ENCODE measurements around the gene XPC.
A peak's percentile ranks its signal among the peaks of the same experiment; 100 is the strongest.

XPC gene

DNA sequence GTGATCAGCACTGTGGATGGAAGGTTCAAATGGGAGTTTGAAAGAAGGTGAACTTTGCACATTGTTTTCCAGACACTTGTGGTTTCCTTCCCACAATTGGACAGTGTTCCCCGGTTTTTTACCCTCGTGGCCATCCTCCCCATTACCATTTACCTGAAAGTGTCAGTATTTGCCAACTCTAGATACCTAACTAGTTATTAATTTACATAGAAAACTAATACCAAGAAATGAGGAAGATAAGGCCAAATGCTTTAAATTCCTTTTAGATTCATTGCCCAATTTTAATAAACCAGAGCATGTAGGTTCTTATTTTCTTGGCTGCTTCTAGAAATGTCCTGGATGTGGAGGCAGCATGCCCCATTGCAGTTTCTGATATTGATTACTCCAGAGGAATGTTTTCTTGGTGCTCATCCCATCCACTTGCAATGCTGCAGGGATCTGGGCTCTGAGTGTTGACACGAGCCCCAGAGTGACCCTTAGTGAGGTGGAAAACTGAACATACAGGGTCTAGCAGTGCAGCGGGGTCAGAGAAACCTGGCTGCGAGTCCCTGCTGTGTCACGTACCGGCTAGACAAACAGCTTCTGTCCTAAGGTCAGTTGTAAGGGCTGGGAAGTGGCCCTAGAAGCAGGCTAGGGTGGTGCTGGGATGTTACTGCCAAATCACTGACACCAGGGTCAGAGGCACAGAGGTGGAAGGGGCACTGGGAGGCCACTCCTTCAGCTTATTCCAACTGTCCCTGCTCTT, 23.7 kb upstream of the XPC start:
- DNase-seq (ENCODE audit: low spot score in 2 of 2) = no peak
- Mint-ChIP-seq H3K27me3 (no peaks in the 10 kb centered on the region), H3K9me3 (no peaks in the 10 kb centered on the region), H3K4me1 (peaks cover 4% of the 10 kb centered on the region), H3K36me3 (peaks cover 14% of the 10 kb centered on the region), H3K27ac (no peak overlapping the region), H3K4me3 (no peak overlapping the region)
- no peak for ATAC-seq (ENCODE audit: low read depth)

GRCh38 chr3:14200841-14201240, 22.4 kb upstream of the XPC start:
- no peaks in the 10 kb centered on the region for H3K27me3 Mint-ChIP-seq
- peaks cover 4% of the 10 kb centered on the region for H3K4me1 Mint-ChIP-seq
- no peak overlapping the region for H3K27ac Mint-ChIP-seq
- H3K9me3 Mint-ChIP-seq = no peaks in the 10 kb centered on the region
- peaks cover 16% of the 10 kb centered on the region for H3K36me3 Mint-ChIP-seq
- H3K4me3 Mint-ChIP-seq = no peak overlapping the region
- DNase-seq (ENCODE audit: low spot score in 2 of 2) (no peak), ATAC-seq (ENCODE audit: low read depth) (no peak)

DNA sequence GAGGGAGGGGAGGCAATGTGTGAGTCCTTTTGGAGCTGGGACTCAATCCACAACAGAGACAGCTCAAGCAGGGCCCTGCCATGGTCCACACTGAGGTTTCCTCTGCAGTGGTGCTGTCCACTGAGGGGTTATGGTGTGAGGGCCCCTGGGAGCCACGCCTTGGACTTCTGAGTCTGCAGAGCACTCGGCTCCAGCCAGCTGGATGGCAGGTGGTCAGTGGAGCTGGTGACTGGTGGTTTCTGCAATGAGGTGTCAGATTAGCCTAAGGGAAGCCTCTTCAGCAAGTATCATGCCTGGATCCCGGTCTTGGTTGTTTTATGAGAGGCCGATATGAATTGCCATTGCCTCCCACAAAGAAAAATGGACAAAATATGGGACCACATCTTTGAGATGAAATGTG, 21.9 kb upstream of the XPC start:
- no peak overlapping the region for H3K4me3 Mint-ChIP-seq
- peaks cover 16% of the 10 kb centered on the region for H3K36me3 Mint-ChIP-seq
- H3K27me3 Mint-ChIP-seq = no peaks in the 10 kb centered on the region
- H3K27ac Mint-ChIP-seq = no peak overlapping the region
- no peaks in the 10 kb centered on the region for H3K9me3 Mint-ChIP-seq
- ATAC-seq (ENCODE audit: low read depth) (no peak), DNase-seq (ENCODE audit: low spot score in 2 of 2) (no peak)
- H3K4me1 Mint-ChIP-seq = peaks cover 4% of the 10 kb centered on the region

DNA sequence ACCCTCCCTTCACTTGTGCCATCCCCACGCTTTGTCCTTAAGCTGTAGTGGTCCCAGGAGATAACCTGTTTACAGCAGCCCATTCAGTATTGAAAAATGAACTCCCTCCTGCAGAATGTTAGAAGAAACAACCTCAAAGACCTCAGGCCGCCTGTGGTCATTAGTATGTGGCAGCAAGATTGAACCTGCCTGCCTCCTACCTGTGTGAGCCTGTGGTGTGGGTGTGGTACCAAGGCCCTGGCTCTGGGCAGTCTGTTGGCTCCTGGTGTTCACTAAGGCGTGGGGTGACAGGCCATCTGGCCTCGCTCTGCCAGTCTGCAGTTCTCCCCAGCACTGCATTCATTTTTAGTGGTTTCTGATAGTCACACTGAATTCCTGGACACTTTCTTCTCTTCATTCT, 21.2 kb upstream of the XPC start:
- Mint-ChIP-seq H3K4me1 (peaks cover 4% of the 10 kb centered on the region), H3K27ac (no peak overlapping the region), H3K27me3 (no peaks in the 10 kb centered on the region), H3K36me3 (peaks cover 18% of the 10 kb centered on the region), H3K9me3 (no peaks in the 10 kb centered on the region), H3K4me3 (no peak overlapping the region)
- no peak for ATAC-seq (ENCODE audit: low read depth)
- no peak for DNase-seq (ENCODE audit: low spot score in 2 of 2)

DNA sequence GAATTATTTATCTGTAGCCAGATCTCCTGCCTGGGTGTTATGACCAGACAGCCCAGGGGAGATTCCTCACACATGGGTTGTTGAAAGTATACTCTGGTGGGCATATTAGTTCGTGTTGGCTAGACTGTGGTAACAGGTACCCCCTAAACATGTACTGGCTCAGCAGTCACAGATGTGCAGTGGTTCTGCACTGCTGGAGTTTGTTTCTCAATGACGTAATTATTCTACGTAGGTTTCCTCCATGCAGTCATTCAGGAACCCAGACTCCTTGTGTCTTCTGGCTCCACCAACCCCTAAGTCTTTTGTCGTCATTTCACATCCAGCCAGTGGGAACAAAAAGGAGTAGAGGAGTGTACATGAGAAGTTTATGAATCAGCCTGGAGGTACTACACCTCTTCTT, 16.5 kb upstream of the XPC start:
- peaks cover 19% of the 10 kb centered on the region for H3K4me1 Mint-ChIP-seq
- no peak for DNase-seq (ENCODE audit: low spot score in 2 of 2)
- peaks cover 33% of the 10 kb centered on the region for H3K36me3 Mint-ChIP-seq
- peak; percentile 67 for ATAC-seq (ENCODE audit: low read depth)
- no peak overlapping the region for H3K27ac Mint-ChIP-seq
- H3K4me3 Mint-ChIP-seq = no peak overlapping the region
- H3K9me3 Mint-ChIP-seq = no peaks in the 10 kb centered on the region
- no peaks in the 10 kb centered on the region for H3K27me3 Mint-ChIP-seq

DNA sequence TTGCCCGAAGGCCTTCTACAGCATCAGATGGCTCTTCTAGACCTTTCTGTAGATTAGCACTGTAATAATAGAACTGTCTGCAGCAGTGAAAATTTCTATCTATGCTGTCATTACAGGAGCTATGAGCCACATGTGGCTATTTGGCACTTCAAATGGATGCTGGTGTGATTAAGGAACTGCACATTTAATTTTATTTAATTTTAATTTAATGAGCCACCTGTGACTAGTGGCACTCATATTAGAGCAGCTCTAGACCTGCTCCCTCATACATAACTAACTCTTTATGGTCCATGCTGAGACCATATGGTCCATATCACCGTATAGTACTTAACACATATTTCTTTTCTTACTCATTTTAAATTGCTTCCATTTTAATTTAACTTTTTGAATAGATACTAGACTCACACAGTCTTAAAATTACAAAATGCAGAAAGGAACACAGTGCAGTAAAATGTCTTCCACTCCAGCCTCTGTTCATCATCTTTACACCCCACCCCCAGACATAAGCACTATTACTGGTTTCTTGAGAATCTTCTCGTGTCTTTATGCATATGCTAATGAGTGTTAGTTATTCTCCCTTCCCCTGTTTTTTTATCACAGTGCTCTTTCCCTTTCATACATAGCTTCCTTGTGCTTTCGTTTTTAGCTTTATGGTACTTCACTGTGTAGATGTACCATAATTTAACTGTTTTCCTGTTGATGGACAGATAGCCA, 9.8 kb upstream of the XPC start:
- Mint-ChIP-seq H3K4me1 (peaks cover 29% of the 10 kb centered on the region), H3K4me3 (no peak overlapping the region), H3K9me3 (no peaks in the 10 kb centered on the region), H3K36me3 (peaks cover 49% of the 10 kb centered on the region), H3K27me3 (no peaks in the 10 kb centered on the region), H3K27ac (peak overlapping the region; percentile 10)
- ATAC-seq (ENCODE audit: low read depth) (no peak), DNase-seq (ENCODE audit: low spot score in 2 of 2) (no peak)

- Mint-ChIP-seq H3K27me3 (no peaks in the 10 kb centered on the region), H3K4me1 (peaks cover 30% of the 10 kb centered on the region)
- no peak for ATAC-seq (ENCODE audit: low read depth)
Measured at GRCh38 chr3:14186854-14187458, 8.6 kb upstream of the XPC start.

DNA sequence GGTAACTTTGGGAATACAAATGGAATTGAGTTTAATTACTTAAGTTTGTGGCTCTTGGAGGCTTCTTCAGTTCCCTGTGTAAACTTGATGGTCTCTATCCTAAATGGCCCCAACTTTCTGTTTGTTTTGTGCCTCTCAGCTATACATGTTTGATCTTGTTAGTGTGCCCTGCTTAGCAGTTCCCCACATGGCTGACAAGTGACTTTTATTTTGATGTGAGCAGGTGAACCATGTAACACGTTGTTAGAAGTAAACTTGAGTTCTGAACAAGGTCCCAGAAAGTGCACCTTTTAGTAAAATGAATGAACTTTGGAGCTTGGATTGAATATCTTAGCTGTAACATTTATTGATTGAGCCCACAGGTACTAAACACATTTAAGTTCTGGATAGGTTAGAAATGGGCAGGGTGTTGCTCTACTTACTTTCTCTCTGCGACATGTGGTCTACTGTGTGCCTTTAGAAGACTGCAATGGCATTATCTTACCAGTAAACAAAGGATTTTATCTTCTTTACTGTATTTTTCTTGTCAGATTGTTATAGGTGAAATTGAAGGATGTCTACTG, 4.7 kb upstream of the XPC start:
- Mint-ChIP-seq H3K4me3 (no peak overlapping the region), H3K27ac (no peak overlapping the region), H3K9me3 (no peaks in the 10 kb centered on the region), H3K27me3 (no peaks in the 10 kb centered on the region), H3K36me3 (peaks cover 23% of the 10 kb centered on the region), H3K4me1 (peaks cover 19% of the 10 kb centered on the region)
- DNase-seq (ENCODE audit: low spot score in 2 of 2) (no peak), ATAC-seq (ENCODE audit: low read depth) (no peak)

More at GRCh38 chr3:14186854-14187458, 8.6 kb upstream of the XPC start:
- no peak for DNase-seq (ENCODE audit: low spot score in 2 of 2)
- Mint-ChIP-seq H3K9me3 (no peaks in the 10 kb centered on the region), H3K36me3 (peaks cover 52% of the 10 kb centered on the region), H3K27ac (no peak overlapping the region), H3K4me3 (no peak overlapping the region)

DNA sequence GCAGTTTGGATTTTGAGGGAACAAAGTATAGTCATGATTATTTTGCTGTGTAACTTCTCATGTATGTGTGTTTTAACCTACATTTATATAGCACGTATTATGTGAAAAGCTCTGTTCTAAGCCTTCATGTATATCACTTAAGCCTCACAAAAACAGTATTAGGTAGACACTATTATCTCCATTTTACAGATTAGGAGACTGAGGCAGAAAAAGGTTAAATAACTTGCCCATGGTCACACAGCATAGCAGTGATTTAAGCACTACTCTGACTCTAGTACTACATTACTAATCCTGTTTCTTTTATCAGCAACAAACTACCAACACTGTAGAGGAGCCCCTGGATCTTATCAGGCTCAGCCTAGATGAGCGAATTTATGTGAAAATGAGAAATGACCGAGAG, 2.9 kb upstream of the XPC start:
- no peaks in the 10 kb centered on the region for H3K9me3 Mint-ChIP-seq
- ATAC-seq (ENCODE audit: low read depth) = no peak
- no peaks in the 10 kb centered on the region for H3K27me3 Mint-ChIP-seq
- no peak for DNase-seq (ENCODE audit: low spot score in 2 of 2)
- H3K4me1 Mint-ChIP-seq = peaks cover 26% of the 10 kb centered on the region
- H3K27ac Mint-ChIP-seq = no peak overlapping the region
- H3K4me3 Mint-ChIP-seq = no peak overlapping the region
- H3K36me3 Mint-ChIP-seq = peaks cover 14% of the 10 kb centered on the region

DNA sequence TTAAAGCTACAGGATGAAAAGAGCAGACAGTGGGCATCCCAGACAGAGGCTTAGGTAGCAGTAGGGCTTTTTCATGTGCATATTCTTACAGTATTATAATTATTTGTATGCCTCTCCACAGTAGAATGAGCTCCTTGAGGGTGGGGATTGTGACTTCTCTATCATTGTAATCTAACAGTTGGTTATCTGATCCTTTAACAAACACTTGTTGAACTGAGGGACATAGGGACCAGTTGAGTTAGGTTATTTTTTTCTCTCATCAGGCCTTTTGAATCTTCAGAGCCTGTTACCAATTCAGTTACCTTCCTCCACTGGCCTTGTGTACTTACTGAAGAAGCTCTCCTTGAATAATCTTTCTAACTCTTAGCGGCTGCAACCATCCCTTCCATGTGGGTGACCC, 1.4 kb upstream of the XPC start:
- Mint-ChIP-seq H3K36me3 (peaks cover 10% of the 10 kb centered on the region), H3K27ac (peak overlapping the region; percentile 99), H3K4me1 (peaks cover 41% of the 10 kb centered on the region), H3K9me3 (no peaks in the 10 kb centered on the region), H3K27me3 (no peaks in the 10 kb centered on the region), H3K4me3 (peak overlapping the region; percentile 61)
- ATAC-seq (ENCODE audit: low read depth) (no peak), DNase-seq (ENCODE audit: low spot score in 2 of 2) (no peak)

DNA sequence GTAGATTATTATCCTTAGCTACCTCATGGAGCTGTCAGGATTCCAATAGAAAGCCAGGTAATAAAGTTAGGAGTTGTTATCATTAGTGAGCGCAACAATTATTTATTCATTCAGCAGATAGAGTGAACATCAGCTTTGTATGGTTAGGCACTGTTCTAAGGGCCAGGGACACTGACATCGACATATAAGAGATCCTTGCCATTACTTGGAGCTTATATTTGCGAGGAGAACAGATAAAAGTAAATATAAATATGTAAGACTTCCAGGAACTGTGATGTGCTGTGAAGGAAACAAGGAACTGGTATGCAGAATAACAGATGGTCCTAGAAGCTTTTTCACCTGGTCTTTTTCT, 689 bp upstream of the XPC start:
- Mint-ChIP-seq H3K27me3 (no peaks in the 10 kb centered on the region), H3K36me3 (peaks cover 9% of the 10 kb centered on the region), H3K27ac (peak overlapping the region; percentile 99), H3K9me3 (no peaks in the 10 kb centered on the region), H3K4me1 (peaks cover 42% of the 10 kb centered on the region), H3K4me3 (peak overlapping the region; percentile 98)
- DNase-seq (ENCODE audit: low spot score in 2 of 2) = no peak
- ATAC-seq (ENCODE audit: low read depth) = no peak

- H3K36me3 Mint-ChIP-seq = peaks cover 7% of the 10 kb centered on the region
- peaks cover 47% of the 10 kb centered on the region for H3K4me1 Mint-ChIP-seq
- peak; percentile 1 for ATAC-seq (ENCODE audit: low read depth)
- DNase-seq (ENCODE audit: low spot score in 2 of 2) = no peak
- no peaks in the 10 kb centered on the region for H3K9me3 Mint-ChIP-seq
- peak overlapping the region; percentile 98 for H3K4me3 Mint-ChIP-seq
- H3K27ac Mint-ChIP-seq = peak overlapping the region; percentile 99
- H3K27me3 Mint-ChIP-seq = no peaks in the 10 kb centered on the region
Measured at GRCh38 chr3:14177580-14178246, 688 bp downstream of the XPC start.

GRCh38 chr3:14175383-14176037, 2.9 kb downstream of the XPC start:
- Mint-ChIP-seq H3K4me1 (peaks cover 48% of the 10 kb centered on the region), H3K27ac (peak overlapping the region; percentile 91), H3K9me3 (no peaks in the 10 kb centered on the region), H3K4me3 (peak overlapping the region; percentile 74), H3K27me3 (no peaks in the 10 kb centered on the region), H3K36me3 (peaks cover 19% of the 10 kb centered on the region)
- DNase-seq (ENCODE audit: low spot score in 2 of 2) (peak in 1 of 2 donors; percentile 21), ATAC-seq (ENCODE audit: low read depth) (peak; percentile 22)
